Gastrocnemius medialis (tissue), 4 donors: ENCODE data around the gene PRR16. TPM values are rescaled to one million over a fixed set of nuclear protein-coding genes. Genes with fewer than 3 reads are reported as not detected.
"Not testable (repeated sequence)": the region's sequence is repeated elsewhere in the genome, so short reads cannot be mapped to it uniquely, and the experiment has no call there.

Experiments
- ATAC-seq, 2 donors: fragments of 150-250 bp; one replicate each; pipeline ENCODE4 v1.9.1; 2016
- DNase-seq, 2 donors: peaks; one replicate each; pipeline ENCODE4 v3.0.0-alpha.2; 2019
- H3K27ac ChIP-seq, 4 donors: fragments of 200-600 bp; sonication (generic); 1 replicate in 1 of 4; 2 replicates in 3 of 4; pipeline ENCODE4 v1.5.1; 2016 to 2018; ENCODE audit warnings: mild to moderate bottlenecking in 2 of 4, moderate library complexity in 1 of 4
- H3K27me3 ChIP-seq, 3 donors: fragments of 200-600 bp; sonication (generic) in 2 of 3; 1 replicate in 1 of 3; 2 replicates in 2 of 3; pipeline versions ENCODE4 v1.5.1 to v1.6.0; 2016 to 2019; ENCODE audit warnings: mild to moderate bottlenecking in 1 of 3, moderate library complexity in 1 of 3
- H3K36me3 ChIP-seq, 2 donors: fragments of 200-600 bp; sonication (generic) in 1 of 2; one replicate each; pipeline ENCODE4 v1.5.1; 2017 to 2018
- H3K4me1 ChIP-seq, 2 donors: fragments of 200-600 bp; sonication (generic) in 1 of 2; one replicate each; pipeline ENCODE4 v1.5.1; 2016 to 2017; ENCODE audit warnings: mild to moderate bottlenecking in 2 of 2
- H3K4me3 ChIP-seq, 4 donors: fragments of 200-600 bp; sonication (generic) in 3 of 4; 1 replicate in 1 of 4; 2 replicates in 3 of 4; pipeline ENCODE4 v1.5.1; 2016 to 2019; ENCODE audit warnings: mild to moderate bottlenecking in 2 of 4
- H3K9me3 ChIP-seq, 3 donors: fragments of 200-600 bp; sonication (generic) in 2 of 3; 1 replicate in 1 of 3; 2 replicates in 2 of 3; pipeline ENCODE4 v1.5.1; 2016 to 2019
- CTCF ChIP-seq, 5 experiments: fragments of 450-650 bp in 3 of 5; fragments of 200-600 bp in 2 of 5; sonication (generic) in 2 of 5; IDR thresholded peaks in 4 of 5; conservative IDR thresholded peaks in 1 of 5; 1 replicate in 4 of 5; 2 replicates in 1 of 5; pipeline ENCODE4 v1.5.1; 2016 to 2019; ENCODE audit warnings: antibody characterized with exemption in 5 of 5, mild to moderate bottlenecking in 3 of 5, moderate library complexity in 3 of 5
- POLR2A ChIP-seq, 2 donors: fragments of 450-650 bp; IDR thresholded peaks; one replicate each; pipeline ENCODE4 v1.6.1; 2017; ENCODE audit warnings: antibody characterized with exemption in 2 of 2, mild to moderate bottlenecking in 2 of 2, moderate library complexity in 2 of 2
- in situ Hi-C, 4 donors: fragments of 200-750 bp; cut with MboI; loops; one replicate each; pipeline versions ENCODE4 v1.15.0 to v1.8.0; 2017; ENCODE audit warnings: low sequenced_read_pairs in 4 of 4
- intact Hi-C: fragments of 100-400 bp; cut with DNase I; formaldehyde crosslinking; loops from one replicate; pipeline ENCODE4 v1.15.1; 2023; ENCODE audit warnings: low total_unique reads
- total RNA-seq, 4 donors: library from RNA; depleted of rRNA; stranded (reverse); fragments of >200 nt; gene quantifications; one replicate each; pipeline versions ENCODE4 v1.1.0 to v1.2.3, GENCODE V29; 2016

Gene PRR16
- 1 to 10 TPM in 3 of 4 donors, under 1 TPM in 1; 0.66 to 3.9 (median 2.6) TPM for total RNA-seq

- TF ChIP-seq CTCF (IDR thresholded peaks at IDR 0.05 in 4 of 5, conservative IDR thresholded peaks at IDR 0.05 in 1 of 5), result peak in 2 of 5 experiments; percentile 41 to 55
- TF ChIP-seq POLR2A (IDR thresholded peaks at IDR 0.05), result peak; percentile 23 to 47
- intact Hi-C loops (no loop called here), in situ Hi-C loops (loop anchor here in 3 of 4 donors (10.0 to 25.0 kb wide), 4 partner anchors 402 to 1002 kb away; partner anchors contain the start of gene HSD17B4 (in 1 of the 3))
- peak; percentile 60 to 66 for ATAC-seq
- H3K27me3 ChIP-seq, result no peaks in the 10 kb centered on the region
- peak; percentile 22 to 49 for DNase-seq
- H3K9me3 ChIP-seq, result no peaks in the 10 kb centered on the region
- H3K4me3 ChIP-seq, result peak within 1 kb of the TSS; percentile 72 to 90 (median 82)
- no peaks in the 10 kb centered on the region for H3K36me3 ChIP-seq
- H3K4me1 ChIP-seq, result peaks cover 25 to 29% of the 10 kb centered on the region in 2 donors
- H3K27ac ChIP-seq, result peak within 1 kb of the TSS; percentile 78 to 82 (median 82)
Observed at GRCh38 chr5:120463991-120464626, at the start of gene PRR16. PRR16 (plus strand) TSS chr5:120464300.

DNA sequence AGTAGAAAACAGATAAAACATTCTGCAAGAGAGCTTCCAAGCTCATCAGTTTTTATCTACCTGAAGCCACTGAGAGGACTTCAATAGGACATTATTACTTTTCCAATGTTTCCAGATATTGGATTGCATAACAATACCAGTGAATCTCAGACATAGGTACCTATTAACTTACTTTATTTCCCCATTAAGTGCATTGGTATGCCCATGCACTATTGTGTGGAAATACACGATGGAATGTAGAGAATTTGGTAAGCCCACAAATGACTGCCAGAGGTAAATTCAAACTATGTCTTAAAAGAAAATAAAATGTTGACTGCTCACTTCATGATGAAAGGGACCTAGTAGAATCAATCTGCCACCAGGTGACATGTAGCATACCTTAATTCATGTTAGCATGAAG, 48.1 kb upstream of the PRR16 start:
- Histone ChIP-seq H3K4me3 (no peak overlapping the region), H3K9me3 (no peaks in the 10 kb centered on the region), H3K36me3 (no peaks in the 10 kb centered on the region), H3K4me1 (no peaks in the 10 kb centered on the region), H3K27me3 (no peaks in the 10 kb centered on the region), H3K27ac (no peak overlapping the region)
- DNase-seq (no peak), ATAC-seq (no peak)
- TF ChIP-seq POLR2A (IDR thresholded peaks at IDR 0.05) (no peak), CTCF (IDR thresholded peaks at IDR 0.05 in 4 of 5, conservative IDR thresholded peaks at IDR 0.05 in 1 of 5) (no peak)
- intact Hi-C loops, result no loop called here
- in situ Hi-C loops, result no loop called here

DNA sequence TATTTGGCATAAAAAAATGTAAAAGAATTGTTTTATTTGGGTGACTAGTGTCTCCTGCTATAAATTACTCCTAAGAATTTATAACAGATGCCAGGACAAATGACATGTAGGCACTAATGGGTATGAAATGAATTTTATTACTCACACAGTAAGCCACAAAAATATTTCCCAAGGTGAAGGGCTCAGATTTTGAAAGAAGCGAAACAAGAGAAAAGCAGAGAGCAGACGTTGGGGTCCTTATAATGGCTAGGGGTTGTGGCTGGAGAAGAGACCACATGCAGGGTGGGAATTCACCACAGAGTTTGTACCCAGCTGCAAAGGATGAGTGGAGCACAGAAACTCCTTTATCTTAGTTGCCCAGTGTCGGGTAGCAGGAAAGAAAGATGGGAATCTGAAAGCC, 45.0 kb upstream of the PRR16 start:
- DNase-seq (no peak), ATAC-seq (no peak)
- in situ Hi-C loops (no loop called here), intact Hi-C loops (no loop called here)
- H3K27ac ChIP-seq, result no peak overlapping the region
- TF ChIP-seq CTCF (IDR thresholded peaks at IDR 0.05 in 4 of 5, conservative IDR thresholded peaks at IDR 0.05 in 1 of 5) (no peak), POLR2A (IDR thresholded peaks at IDR 0.05) (no peak)
- H3K36me3 ChIP-seq, result no peaks in the 10 kb centered on the region
- H3K4me3 ChIP-seq, result no peak overlapping the region
- H3K9me3 ChIP-seq, result no peaks in the 10 kb centered on the region
- no peaks in the 10 kb centered on the region for H3K27me3 ChIP-seq
- no peaks in the 10 kb centered on the region for H3K4me1 ChIP-seq

DNA sequence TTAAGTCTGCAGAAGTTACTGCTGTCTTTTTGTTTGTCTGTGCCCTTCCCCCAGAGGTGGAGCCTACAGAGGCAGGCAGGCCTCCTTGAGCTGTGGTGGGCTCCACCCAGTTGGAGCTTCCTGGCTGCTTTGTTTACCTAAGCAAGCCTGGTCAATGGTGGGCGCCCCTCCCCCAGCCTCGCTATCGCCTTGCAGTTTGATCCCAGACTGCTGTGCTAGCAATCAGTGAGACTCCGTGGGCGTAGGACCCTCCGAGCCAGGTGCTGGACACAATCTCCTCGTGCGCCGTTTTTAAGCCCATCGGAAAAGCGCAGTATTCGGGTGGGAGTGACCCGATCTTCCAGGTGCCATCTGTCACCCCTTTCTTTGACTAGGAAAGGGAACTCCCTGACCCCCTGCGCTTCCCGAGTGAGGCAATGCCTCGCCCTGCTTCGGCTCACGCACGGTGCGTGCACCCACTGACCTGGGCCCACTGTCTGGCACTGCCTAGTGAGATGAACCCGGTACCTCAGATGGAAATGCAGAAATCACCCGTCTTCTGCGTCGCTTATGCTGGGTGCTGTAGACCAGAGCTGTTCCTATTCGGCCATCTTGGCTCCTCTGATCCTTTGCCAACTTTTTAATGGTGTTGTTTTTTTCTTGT, 37.3 kb upstream of the PRR16 start:
- H3K36me3 ChIP-seq, H3K4me3 ChIP-seq, H3K27me3 ChIP-seq, DNase-seq, H3K9me3 ChIP-seq, ATAC-seq, in situ Hi-C loops, intact Hi-C loops, H3K4me1 ChIP-seq, H3K27ac ChIP-seq: not testable (repeated sequence)

GRCh38 chr5:120430572-120430971, 33.5 kb upstream of the PRR16 start:
- Histone ChIP-seq H3K4me1 (peaks cover 20 to 27% of the 10 kb centered on the region in 2 donors), H3K27ac (no peak overlapping the region), H3K27me3 (no peaks in the 10 kb centered on the region), H3K36me3 (no peaks in the 10 kb centered on the region), H3K4me3 (no peak overlapping the region), H3K9me3 (no peaks in the 10 kb centered on the region)
- intact Hi-C loops (no loop called here), in situ Hi-C loops (no loop called here)
- DNase-seq (no peak), ATAC-seq (no peak)
- TF ChIP-seq POLR2A (IDR thresholded peaks at IDR 0.05), result no peak
- TF ChIP-seq CTCF (IDR thresholded peaks at IDR 0.05 in 4 of 5, conservative IDR thresholded peaks at IDR 0.05 in 1 of 5), result no peak
